Measurements from ENCODE around the gene NHLH2.

DNA sequence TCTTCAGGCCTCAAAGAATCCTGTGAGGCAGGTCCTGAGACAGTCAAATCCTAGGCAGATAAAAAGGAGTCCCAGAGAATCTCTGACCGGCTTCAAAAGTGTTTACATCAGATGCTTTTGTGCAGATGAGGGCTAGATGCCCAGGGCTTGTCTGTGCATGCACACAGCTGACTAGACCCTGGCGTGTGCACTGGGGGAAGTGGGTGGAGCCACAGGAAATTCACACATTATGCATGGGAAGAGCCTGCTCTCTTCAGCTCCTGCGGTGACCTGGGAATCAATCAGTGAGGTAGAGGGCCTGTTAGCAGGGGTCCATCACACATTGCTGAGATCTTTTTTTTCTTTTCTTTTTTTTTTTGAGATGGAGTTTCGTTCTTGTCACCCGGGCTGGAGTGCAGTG, 36.6 kb upstream of the NHLH2 start:
- TF ChIP-seq, protein P1, sequence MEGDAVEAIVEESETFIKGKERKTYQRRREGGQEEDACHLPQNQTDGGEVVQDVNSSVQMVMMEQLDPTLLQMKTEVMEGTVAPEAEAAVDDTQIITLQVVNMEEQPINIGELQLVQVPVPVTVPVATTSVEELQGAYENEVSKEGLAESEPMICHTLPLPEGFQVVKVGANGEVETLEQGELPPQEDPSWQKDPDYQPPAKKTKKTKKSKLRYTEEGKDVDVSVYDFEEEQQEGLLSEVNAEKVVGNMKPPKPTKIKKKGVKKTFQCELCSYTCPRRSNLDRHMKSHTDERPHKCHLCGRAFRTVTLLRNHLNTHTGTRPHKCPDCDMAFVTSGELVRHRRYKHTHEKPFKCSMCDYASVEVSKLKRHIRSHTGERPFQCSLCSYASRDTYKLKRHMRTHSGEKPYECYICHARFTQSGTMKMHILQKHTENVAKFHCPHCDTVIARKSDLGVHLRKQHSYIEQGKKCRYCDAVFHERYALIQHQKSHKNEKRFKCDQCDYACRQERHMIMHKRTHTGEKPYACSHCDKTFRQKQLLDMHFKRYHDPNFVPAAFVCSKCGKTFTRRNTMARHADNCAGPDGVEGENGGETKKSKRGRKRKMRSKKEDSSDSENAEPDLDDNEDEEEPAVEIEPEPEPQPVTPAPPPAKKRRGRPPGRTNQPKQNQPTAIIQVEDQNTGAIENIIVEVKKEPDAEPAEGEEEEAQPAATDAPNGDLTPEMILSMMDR (IDR thresholded peaks at IDR 0.05; ENCODE audit: borderline replicate concordance, extremely low read depth, low read length, poor library complexity, severe bottlenecking): no peak
- TF ChIP-seq EZH2 (IDR thresholded peaks at IDR 0.05; ENCODE audit: borderline replicate concordance, low read depth, low read length, severe bottlenecking): no peak
